ENCODE data around the gene LAMA5. TPM values are rescaled to one million over a fixed set of nuclear protein-coding genes. Genes with fewer than 3 reads are reported as not detected.
A peak's percentile ranks its signal among the peaks of the same experiment; 100 is the strongest.

The LAMA5 gene
- total RNA-seq, 1 donor from 2014 or later: 601 TPM

GRCh38 chr20:62305765-62306413, 61.2 kb downstream of the LAMA5 start:
- no peaks in the 10 kb centered on the region for H3K27me3 Mint-ChIP-seq (ENCODE audit: low read depth)

GRCh38 chr20:62305149-62305764, 61.9 kb downstream of the LAMA5 start:
- Mint-ChIP-seq H3K27me3 (ENCODE audit: low read depth) (no peaks in the 10 kb centered on the region), H3K4me1 (peaks cover 15% of the 10 kb centered on the region), H3K9me3 (no peaks in the 10 kb centered on the region), H3K27ac (peak overlapping the region; percentile 70), H3K4me3 (peak overlapping the region; percentile 87), H3K36me3 (peaks cover 3% of the 10 kb centered on the region)
- TF ChIP-seq CTCF (IDR thresholded peaks at IDR 0.05; ENCODE audit: unreplicated experiment): no peak
- DNase-seq (ENCODE audit: low spot score in 2 of 2, unreplicated experiment in 2 of 2): no peak

More at GRCh38 chr20:62305765-62306413, 61.2 kb downstream of the LAMA5 start:
- no peak for DNase-seq (ENCODE audit: low spot score in 2 of 2, unreplicated experiment in 2 of 2)
- peaks cover 3% of the 10 kb centered on the region for H3K36me3 Mint-ChIP-seq
- peak overlapping the region; percentile 70 for H3K27ac Mint-ChIP-seq
- H3K9me3 Mint-ChIP-seq: no peaks in the 10 kb centered on the region
- H3K4me3 Mint-ChIP-seq: peak overlapping the region; percentile 48
- TF ChIP-seq CTCF (IDR thresholded peaks at IDR 0.05; ENCODE audit: unreplicated experiment): no peak
- peaks cover 15% of the 10 kb centered on the region for H3K4me1 Mint-ChIP-seq

GRCh38 chr20:62304331-62305148, 62.6 kb downstream of the LAMA5 start:
- peak overlapping the region; percentile 95 for H3K27ac Mint-ChIP-seq
- no peaks in the 10 kb centered on the region for H3K27me3 Mint-ChIP-seq (ENCODE audit: low read depth)
- DNase-seq (ENCODE audit: low spot score in 2 of 2, unreplicated experiment in 2 of 2): no peak
- no peak for TF ChIP-seq CTCF (IDR thresholded peaks at IDR 0.05; ENCODE audit: unreplicated experiment)
- peaks cover 3% of the 10 kb centered on the region for H3K36me3 Mint-ChIP-seq
- peak overlapping the region; percentile 87 for H3K4me3 Mint-ChIP-seq
- peaks cover 15% of the 10 kb centered on the region for H3K4me1 Mint-ChIP-seq
- no peaks in the 10 kb centered on the region for H3K9me3 Mint-ChIP-seq

- DNase-seq (ENCODE audit: low spot score in 2 of 2, unreplicated experiment in 2 of 2): peak in 1 of 2 experiments; percentile 54
- no peak for TF ChIP-seq CTCF (IDR thresholded peaks at IDR 0.05; ENCODE audit: unreplicated experiment)
- H3K27me3 Mint-ChIP-seq (ENCODE audit: low read depth): no peaks in the 10 kb centered on the region
- peaks cover 3% of the 10 kb centered on the region for H3K36me3 Mint-ChIP-seq
- H3K4me1 Mint-ChIP-seq: peaks cover 15% of the 10 kb centered on the region
- peak overlapping the region; percentile 87 for H3K4me3 Mint-ChIP-seq
- H3K27ac Mint-ChIP-seq: peak overlapping the region; percentile 95
- no peaks in the 10 kb centered on the region for H3K9me3 Mint-ChIP-seq
Measured at GRCh38 chr20:62303340-62304226, 63.5 kb downstream of the LAMA5 start.

- no peaks in the 10 kb centered on the region for H3K27me3 Mint-ChIP-seq (ENCODE audit: low read depth)
- TF ChIP-seq CTCF (IDR thresholded peaks at IDR 0.05; ENCODE audit: unreplicated experiment): no peak
- H3K27ac Mint-ChIP-seq: no peak overlapping the region
Measured at GRCh38 chr20:62303062-62303339, 64.1 kb downstream of the LAMA5 start.

More at GRCh38 chr20:62303062-62303339, 64.1 kb downstream of the LAMA5 start:
- peak overlapping the region; percentile 87 for H3K4me3 Mint-ChIP-seq
- H3K36me3 Mint-ChIP-seq: peaks cover 3% of the 10 kb centered on the region
- H3K9me3 Mint-ChIP-seq: no peaks in the 10 kb centered on the region
- H3K4me1 Mint-ChIP-seq: peaks cover 15% of the 10 kb centered on the region
- no peak for DNase-seq (ENCODE audit: low spot score in 2 of 2, unreplicated experiment in 2 of 2)
